Sigmoid colon (tissue), 7 donors: ENCODE results near the gene FMO2. TPM values are rescaled to one million over a fixed set of nuclear protein-coding genes. Genes with fewer than 3 reads are reported as not detected.

Experiments used
- DNase-seq: peaks from one replicate; pipeline ENCODE4 v3.0.0-alpha.2; 2019
- H3K27ac ChIP-seq, 4 donors: fragments of 200-600 bp; sonication (generic); one replicate each; pipeline ENCODE4 v1.5.1; 2016 to 2019; ENCODE audit warnings: mild to moderate bottlenecking in 1 of 4
- H3K27me3 ChIP-seq, 3 donors: fragments of 200-600 bp; sonication (generic); one replicate each; pipeline ENCODE4 v1.5.1; 2019; ENCODE audit warnings: mild to moderate bottlenecking in 1 of 3
- H3K36me3 ChIP-seq, 4 donors: fragments of 200-600 bp; sonication (generic); one replicate each; pipeline ENCODE4 v1.5.1; 2016 to 2019
- H3K4me1 ChIP-seq, 4 donors: fragments of 200-600 bp; sonication (generic); one replicate each; pipeline ENCODE4 v1.5.1; 2017 to 2019
- H3K4me3 ChIP-seq, 4 donors: fragments of 200-600 bp; sonication (generic); one replicate each; pipeline ENCODE4 v1.5.1; 2017 to 2019; ENCODE audit warnings: mild to moderate bottlenecking in 2 of 4, moderate library complexity in 1 of 4
- H3K9me3 ChIP-seq, 4 donors: fragments of 200-600 bp in 3 of 4; sonication (generic) in 3 of 4; one replicate each; pipeline versions ENCODE4 v1.5.1 to v1.6.1; 2013 to 2019
- EP300 ChIP-seq, 4 donors: sonication (generic); formaldehyde crosslinking; IDR thresholded peaks; one replicate each; pipeline ENCODE4 v1.6.1; 2017; ENCODE audit warnings: antibody characterized with exemption in 4 of 4
- POLR2A ChIP-seq, 2 donors: fragments of 450-650 bp; IDR thresholded peaks; one replicate each; pipeline ENCODE4 v1.6.1; 2016; ENCODE audit warnings: antibody characterized with exemption in 2 of 2, mild to moderate bottlenecking in 2 of 2, moderate library complexity in 2 of 2
- POLR2AphosphoS5 ChIP-seq, 4 donors: sonication (generic); formaldehyde crosslinking; IDR thresholded peaks; one replicate each; pipeline ENCODE4 v1.6.1; 2017; ENCODE audit warnings: antibody characterized with exemption in 4 of 4
- WGBS, 2 donors: extraction: QIAGEN DNeasy Blood & Tissue Kit; methylation state at CpG; one replicate each; pipeline ENCODE4 v1.1.7; 2013; 5-methylcytosine and 5-hydroxymethylcytosine counted together
- intact Hi-C: fragments of 100-400 bp; cut with DNase I; formaldehyde crosslinking; loops from one replicate; pipeline ENCODE4 v1.15.1; 2023
- polyA plus RNA-seq, 3 donors: library from polyadenylated mRNA; stranded (reverse); fragments of 200-250 nt; gene quantifications; one replicate each; pipeline ENCODE4 v1.2.3, GENCODE V29; 2013
- total RNA-seq, 4 donors: library from RNA; depleted of rRNA; stranded (reverse); fragments of >200 nt; gene quantifications; one replicate each; pipeline ENCODE4 v1.1.0, GENCODE V29; 2016
- TF ChIP-seq, protein P1 (sequence below), 4 experiments: fragments of 450-650 bp in 3 of 4; fragments of 200-600 bp in 1 of 4; IDR thresholded peaks; one replicate each; pipeline ENCODE4 v1.5.1; 2016 to 2019; ENCODE audit warnings: antibody characterized with exemption in 4 of 4, mild to moderate bottlenecking in 3 of 4, moderate library complexity in 2 of 4
- donor health status: healthy with polysubstance abuse.
- donor health status: Bipolar disorder and iron deficiency.
- donor health status: healthy.

Gene FMO2
- total and polyA plus RNA-seq, 7 donors = 0.23 to 35.1 (median 4.2) TPM

GRCh38 chr1:171167785-171168184 is 17.3 kb upstream of the FMO2 start:
- intact Hi-C loops = no loop called here
- H3K36me3 ChIP-seq = no peaks in the 10 kb centered on the region
- H3K4me3 ChIP-seq = no peak overlapping the region
- TF ChIP-seq POLR2AphosphoS5 (IDR thresholded peaks at IDR 0.05) = no peak
- TF ChIP-seq POLR2A (IDR thresholded peaks at IDR 0.05) = no peak
- TF ChIP-seq EP300 (IDR thresholded peaks at IDR 0.05) = no peak
- TF ChIP-seq, protein P1, sequence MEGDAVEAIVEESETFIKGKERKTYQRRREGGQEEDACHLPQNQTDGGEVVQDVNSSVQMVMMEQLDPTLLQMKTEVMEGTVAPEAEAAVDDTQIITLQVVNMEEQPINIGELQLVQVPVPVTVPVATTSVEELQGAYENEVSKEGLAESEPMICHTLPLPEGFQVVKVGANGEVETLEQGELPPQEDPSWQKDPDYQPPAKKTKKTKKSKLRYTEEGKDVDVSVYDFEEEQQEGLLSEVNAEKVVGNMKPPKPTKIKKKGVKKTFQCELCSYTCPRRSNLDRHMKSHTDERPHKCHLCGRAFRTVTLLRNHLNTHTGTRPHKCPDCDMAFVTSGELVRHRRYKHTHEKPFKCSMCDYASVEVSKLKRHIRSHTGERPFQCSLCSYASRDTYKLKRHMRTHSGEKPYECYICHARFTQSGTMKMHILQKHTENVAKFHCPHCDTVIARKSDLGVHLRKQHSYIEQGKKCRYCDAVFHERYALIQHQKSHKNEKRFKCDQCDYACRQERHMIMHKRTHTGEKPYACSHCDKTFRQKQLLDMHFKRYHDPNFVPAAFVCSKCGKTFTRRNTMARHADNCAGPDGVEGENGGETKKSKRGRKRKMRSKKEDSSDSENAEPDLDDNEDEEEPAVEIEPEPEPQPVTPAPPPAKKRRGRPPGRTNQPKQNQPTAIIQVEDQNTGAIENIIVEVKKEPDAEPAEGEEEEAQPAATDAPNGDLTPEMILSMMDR (IDR thresholded peaks at IDR 0.05) = no peak
- H3K9me3 ChIP-seq = no peaks in the 10 kb centered on the region
- no peak overlapping the region for H3K27ac ChIP-seq
- no peak for DNase-seq
- WGBS, 2 donors = 98 to 99% methylated on average over 2 of the region's 2 CpGs
- H3K27me3 ChIP-seq = no peaks in the 10 kb centered on the region
- no peaks in the 10 kb centered on the region for H3K4me1 ChIP-seq

- no peak for DNase-seq
- H3K4me1 ChIP-seq = no peaks in the 10 kb centered on the region
- H3K9me3 ChIP-seq = no peaks in the 10 kb centered on the region
- no peak overlapping the region for H3K27ac ChIP-seq
- TF ChIP-seq POLR2AphosphoS5 (IDR thresholded peaks at IDR 0.05) (no peak), POLR2A (IDR thresholded peaks at IDR 0.05) (no peak), EP300 (IDR thresholded peaks at IDR 0.05) (no peak)
- TF ChIP-seq, protein P1 (IDR thresholded peaks at IDR 0.05) = no peak
- no peak overlapping the region for H3K4me3 ChIP-seq
- WGBS, 2 donors = 82 to 89% methylated on average over 2 of the region's 2 CpGs
- H3K27me3 ChIP-seq = no peaks in the 10 kb centered on the region
- no peaks in the 10 kb centered on the region for H3K36me3 ChIP-seq
- intact Hi-C loops = no loop called here
Observed at GRCh38 chr1:171172471-171172870, 12.6 kb upstream of the FMO2 start.

GRCh38 chr1:171173069-171173468 is 12.0 kb upstream of the FMO2 start:
- no peak for DNase-seq
- Histone ChIP-seq H3K36me3 (no peaks in the 10 kb centered on the region), H3K27me3 (no peaks in the 10 kb centered on the region), H3K4me3 (no peak overlapping the region), H3K27ac (no peak overlapping the region), H3K4me1 (no peaks in the 10 kb centered on the region), H3K9me3 (no peaks in the 10 kb centered on the region)
- no peak for TF ChIP-seq POLR2AphosphoS5 (IDR thresholded peaks at IDR 0.05)
- TF ChIP-seq POLR2A (IDR thresholded peaks at IDR 0.05) = no peak
- TF ChIP-seq EP300 (IDR thresholded peaks at IDR 0.05) = no peak
- TF ChIP-seq, protein P1 (IDR thresholded peaks at IDR 0.05) = no peak
- WGBS, 2 donors = 86 to 90% methylated on average over 1 of the region's 1 CpG
- intact Hi-C loops = no loop called here

DNA sequence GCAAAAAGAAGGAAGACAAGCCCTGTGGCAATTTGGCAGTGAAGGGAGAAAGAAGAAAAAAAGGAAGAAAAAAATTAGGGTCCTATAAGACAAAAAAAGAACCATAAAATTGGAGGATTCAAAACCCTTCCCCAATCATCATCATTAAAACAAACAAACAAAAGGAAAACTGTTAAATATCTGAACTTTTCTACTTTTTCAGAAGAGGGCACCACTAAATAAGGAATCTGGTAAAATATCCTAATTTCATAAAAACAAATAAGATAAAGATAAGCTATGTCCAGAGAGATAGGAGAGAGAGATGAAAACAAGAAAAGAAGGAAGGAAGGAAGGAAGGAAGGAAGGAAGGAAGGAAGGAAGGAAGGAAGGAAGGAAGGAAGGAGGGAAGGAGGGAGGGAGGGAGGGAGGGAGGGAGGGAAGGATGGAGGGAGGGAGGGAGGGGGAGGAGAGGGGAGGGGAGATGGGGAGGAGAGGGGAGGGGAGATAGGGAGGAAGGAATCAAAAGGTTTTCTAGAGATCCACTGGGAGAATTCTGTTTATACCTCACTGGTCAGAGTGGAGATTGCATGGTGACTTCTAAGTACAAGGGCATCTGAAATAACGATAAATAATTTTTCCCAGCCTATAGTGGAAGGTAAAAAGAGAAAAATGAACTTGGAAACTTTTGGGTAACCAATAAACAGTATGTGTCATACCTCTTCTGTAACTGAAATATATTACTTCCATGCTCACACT is 10.4 kb upstream of the FMO2 start:
- intact Hi-C loops = loop anchor here (5.0 kb wide), 1 partner anchor 97 kb away; no protein-coding TSS in a partner anchor
- H3K27me3 ChIP-seq = no peaks in the 10 kb centered on the region
- no peaks in the 10 kb centered on the region for H3K4me1 ChIP-seq
- WGBS, 2 donors = 88% methylated on average over 1 of the region's 1 CpG
- H3K4me3 ChIP-seq = no peak overlapping the region
- H3K36me3 ChIP-seq = no peaks in the 10 kb centered on the region
- TF ChIP-seq POLR2A (IDR thresholded peaks at IDR 0.05) = no peak
- no peak for TF ChIP-seq POLR2AphosphoS5 (IDR thresholded peaks at IDR 0.05)
- TF ChIP-seq EP300 (IDR thresholded peaks at IDR 0.05) = no peak
- TF ChIP-seq, protein P1 (IDR thresholded peaks at IDR 0.05) = no peak
- H3K9me3 ChIP-seq = no peaks in the 10 kb centered on the region
- no peak overlapping the region for H3K27ac ChIP-seq
- no peak for DNase-seq
